Nephron progenitor cell (in vitro differentiated cells): Measurements from ENCODE around the gene NPB.

ENCODE experiments used
- DNase-seq: peaks from one replicate; pipeline ENCODE4 v3.0.0; 2021
- H3K27ac Mint-ChIP-seq: 2 replicates; pipeline ENCODE4 v1.8.0; 2021; ENCODE audit warnings: mild to moderate bottlenecking, moderate library complexity, mixed read lengths
- H3K27me3 Mint-ChIP-seq: 2 replicates; pipeline ENCODE4 v1.8.0; 2021; ENCODE audit warnings: mild to moderate bottlenecking, low read depth, mixed read lengths; ENCODE audit not compliant: poor library complexity
- H3K36me3 Mint-ChIP-seq: 2 replicates; pipeline ENCODE4 v1.8.0; 2021; ENCODE audit warnings: low read depth, mixed read lengths
- H3K4me1 Mint-ChIP-seq: 2 replicates; pipeline ENCODE4 v1.8.0; 2021; ENCODE audit warnings: mixed read lengths
- H3K4me3 Mint-ChIP-seq: 2 replicates; pipeline ENCODE4 v1.8.0; 2021; ENCODE audit warnings: mild to moderate bottlenecking, moderate library complexity, mixed read lengths
- H3K9me3 Mint-ChIP-seq: 2 replicates; pipeline ENCODE4 v1.8.0; 2021; ENCODE audit warnings: mild to moderate bottlenecking, moderate library complexity, mixed read lengths
- CTCF ChIP-seq: fragments of 200-600 bp; sonication (generic); IDR thresholded peaks from 2 replicates; pipeline ENCODE4 v1.5.0; 2021; ENCODE audit warnings: antibody characterized with exemption

The NPB gene

DNA sequence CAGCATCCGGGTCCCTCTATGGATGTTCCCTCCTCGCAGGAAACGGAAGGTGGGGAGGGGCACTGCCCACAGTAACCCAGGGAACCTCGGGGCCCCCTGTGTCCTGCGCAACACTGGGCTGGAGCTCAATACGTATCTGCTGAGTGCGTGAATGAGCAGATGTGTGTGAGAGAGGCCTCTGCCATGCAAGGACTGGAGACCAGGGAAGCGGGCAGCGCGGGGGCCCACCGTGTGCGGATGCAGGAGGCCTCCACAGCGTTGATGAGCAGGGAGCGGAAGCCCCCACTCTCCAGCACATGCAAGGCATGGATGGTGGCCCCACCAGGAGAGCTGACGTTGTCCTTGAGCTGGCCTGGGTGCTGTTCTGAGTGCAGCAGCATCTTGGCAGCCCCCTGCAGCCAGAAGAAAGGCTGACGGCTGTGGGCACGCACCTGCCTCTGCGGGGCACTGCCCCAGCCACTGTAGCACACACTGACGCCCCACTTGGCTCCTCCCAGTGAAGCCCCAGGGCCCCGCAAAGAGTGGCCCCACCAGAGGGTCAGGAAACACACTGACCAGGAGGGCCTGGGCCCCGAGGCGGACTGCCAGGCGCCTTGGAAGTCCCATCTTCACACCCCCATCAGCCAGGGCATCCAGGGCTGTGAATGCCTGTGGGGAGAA lies 32.2 kb downstream of the NPB start:
- TF ChIP-seq CTCF: no peak
- no peaks in the 10 kb centered on the region for H3K9me3 Mint-ChIP-seq
- no peak for DNase-seq
- H3K27ac Mint-ChIP-seq: peak overlapping the region; percentile 46
- H3K4me1 Mint-ChIP-seq: peaks cover 40% of the 10 kb centered on the region
- H3K36me3 Mint-ChIP-seq: no peaks in the 10 kb centered on the region
- H3K4me3 Mint-ChIP-seq: no peak overlapping the region
- H3K27me3 Mint-ChIP-seq: no peaks in the 10 kb centered on the region

DNA sequence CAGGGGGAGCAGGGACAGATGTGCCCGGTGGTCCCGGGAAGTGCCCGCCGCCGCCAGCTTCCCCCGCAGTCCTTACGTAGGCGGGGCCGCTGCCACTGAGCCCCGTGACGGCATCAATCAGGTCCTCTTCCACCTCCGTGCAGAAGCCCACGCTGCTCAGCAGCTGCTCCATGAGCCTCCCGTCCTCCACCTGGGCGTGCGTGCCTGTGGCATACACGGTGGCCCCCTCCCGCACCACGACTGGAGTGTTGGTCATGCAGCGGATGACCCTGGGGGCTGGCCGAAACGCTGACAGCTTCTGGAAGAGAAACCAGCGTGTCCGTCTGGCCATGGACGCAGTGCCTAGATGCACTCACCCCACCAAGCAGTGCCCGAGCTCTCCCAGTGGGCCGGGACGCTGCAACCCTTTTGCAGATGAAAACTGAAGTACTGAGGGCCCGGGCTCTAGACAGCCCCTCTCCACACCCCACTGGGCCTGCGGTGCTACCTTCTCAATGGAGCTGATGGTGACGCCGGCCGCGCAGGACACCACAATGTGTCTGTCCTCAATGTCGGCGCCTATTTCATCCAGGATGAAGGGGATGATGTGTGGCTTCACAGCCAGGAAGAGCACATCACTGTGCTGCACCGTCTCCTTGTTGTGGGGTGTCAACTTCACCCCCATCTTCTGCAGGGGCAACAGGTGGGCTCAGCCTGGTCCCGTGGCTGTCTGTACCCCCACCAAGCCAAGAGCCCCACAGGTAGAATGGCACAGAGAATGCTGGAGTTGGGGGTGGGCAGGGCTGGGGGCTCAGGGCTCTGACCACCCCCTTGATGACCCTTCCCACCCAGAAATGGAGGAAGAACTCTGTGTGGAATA lies 33.0 kb downstream of the NPB start:
- no peak overlapping the region for H3K4me3 Mint-ChIP-seq
- H3K27ac Mint-ChIP-seq: no peak overlapping the region
- no peaks in the 10 kb centered on the region for H3K36me3 Mint-ChIP-seq
- no peak for DNase-seq
- no peaks in the 10 kb centered on the region for H3K9me3 Mint-ChIP-seq
- TF ChIP-seq CTCF: no peak
- peaks cover 38% of the 10 kb centered on the region for H3K4me1 Mint-ChIP-seq
- H3K27me3 Mint-ChIP-seq: no peaks in the 10 kb centered on the region

DNA sequence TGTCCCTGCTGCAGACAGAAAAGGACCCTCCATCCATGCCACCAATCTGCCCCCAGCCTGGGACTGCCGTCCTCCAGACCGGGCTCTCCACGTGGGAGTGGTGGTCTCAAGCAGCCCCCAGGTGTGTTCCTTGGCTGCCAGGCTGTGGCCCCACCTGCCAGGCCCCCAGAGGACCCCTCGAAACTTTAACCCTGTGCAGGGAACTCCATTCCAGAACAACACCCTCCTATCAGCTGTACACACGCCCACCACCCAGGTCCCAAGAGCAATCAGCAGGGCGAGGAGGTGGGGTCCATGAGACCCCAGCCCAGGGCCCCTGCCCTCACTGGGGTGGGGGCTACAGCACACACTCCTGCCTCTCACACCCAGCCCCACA lies 33.7 kb downstream of the NPB start:
- TF ChIP-seq CTCF: no peak
- H3K9me3 Mint-ChIP-seq: no peaks in the 10 kb centered on the region
- peaks cover 44% of the 10 kb centered on the region for H3K4me1 Mint-ChIP-seq
- no peaks in the 10 kb centered on the region for H3K27me3 Mint-ChIP-seq
- DNase-seq: no peak
- peak overlapping the region; percentile 84 for H3K4me3 Mint-ChIP-seq
- no peak overlapping the region for H3K27ac Mint-ChIP-seq
- no peaks in the 10 kb centered on the region for H3K36me3 Mint-ChIP-seq

DNA sequence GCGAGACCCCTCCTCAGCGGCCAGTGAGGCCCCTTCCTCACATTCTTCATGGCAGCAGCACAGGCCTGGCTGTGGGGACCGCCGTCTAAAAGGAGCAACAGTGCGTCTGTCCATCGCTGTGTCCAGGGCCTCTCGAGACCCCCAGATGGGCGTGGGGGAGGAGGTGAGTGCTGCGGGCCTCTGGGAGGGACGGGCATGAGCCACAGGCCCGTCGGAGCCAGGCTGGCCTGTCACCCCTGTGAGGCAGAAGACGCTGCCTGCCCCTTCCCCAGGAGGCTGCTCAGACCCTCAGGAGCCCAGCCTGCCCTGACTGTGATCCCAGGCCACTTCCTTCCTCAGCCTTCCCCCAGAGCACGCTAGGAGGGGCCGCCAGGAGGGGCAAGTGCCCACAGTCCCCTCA lies 37.2 kb downstream of the NPB start:
- peaks cover 59% of the 10 kb centered on the region for H3K4me1 Mint-ChIP-seq
- H3K27ac Mint-ChIP-seq: no peak overlapping the region
- H3K36me3 Mint-ChIP-seq: no peaks in the 10 kb centered on the region

GRCh38 chr17:81939881-81940385 lies 37.9 kb downstream of the NPB start:
- no peak for DNase-seq
- Mint-ChIP-seq H3K4me1 (peaks cover 64% of the 10 kb centered on the region), H3K4me3 (no peak overlapping the region), H3K9me3 (no peaks in the 10 kb centered on the region), H3K27ac (no peak overlapping the region), H3K27me3 (no peaks in the 10 kb centered on the region), H3K36me3 (no peaks in the 10 kb centered on the region)
- TF ChIP-seq CTCF: no peak

More for the DNA sequence above, 37.2 kb downstream of the NPB start:
- peak overlapping the region; percentile 11 for H3K4me3 Mint-ChIP-seq
- no peaks in the 10 kb centered on the region for H3K9me3 Mint-ChIP-seq
- DNase-seq: no peak
- no peak for TF ChIP-seq CTCF
- no peaks in the 10 kb centered on the region for H3K27me3 Mint-ChIP-seq
